ENCODE measurements around the gene GSTK1. TPM values are rescaled to one million over a fixed set of nuclear protein-coding genes. Genes with fewer than 3 reads are reported as not detected.
"Not testable (repeated sequence)": the region's sequence is repeated elsewhere in the genome, so short reads cannot be mapped to it uniquely, and the experiment has no call there.

The GSTK1 gene
- total RNA-seq, 4 donors from 2014 or later = 58.2 to 173 (median 86.9) TPM

- TF ChIP-seq CTCF (IDR thresholded peaks at IDR 0.05) (no peak), POLR2A (IDR thresholded peaks at IDR 0.05) (no peak)
- intact Hi-C loops (cut with DNase I; ENCODE audit: low total_unique reads) = no loop called here
- Histone ChIP-seq H3K4me1 (peaks cover 6 to 8% of the 10 kb centered on the region in 2 donors), H3K27me3 (no peaks in the 10 kb centered on the region), H3K9me3 (no peaks in the 10 kb centered on the region), H3K36me3 (no peaks in the 10 kb centered on the region), H3K4me3 (peak overlapping the region; percentile 79 to 85), H3K27ac (peak overlapping the region; percentile 85 to 88)
- no peak for DNase-seq
These were observed 24.2 kb downstream of the GSTK1 start for GRCh38 chr7:143287339-143287934.

- DNase-seq = peak; percentile 97 to 98
- Histone ChIP-seq H3K27me3 (no peaks in the 10 kb centered on the region), H3K4me1 (peaks cover 6 to 8% of the 10 kb centered on the region in 2 donors), H3K9me3 (no peaks in the 10 kb centered on the region), H3K27ac (peak within 1 kb of the TSS; percentile 85 to 88), H3K36me3 (no peaks in the 10 kb centered on the region), H3K4me3 (peak within 1 kb of the TSS; percentile 79 to 85)
- TF ChIP-seq CTCF (IDR thresholded peaks at IDR 0.05) (peak; percentile 19 to 49 (median 26)), POLR2A (IDR thresholded peaks at IDR 0.05) (peak; percentile 47 to 79)
- intact Hi-C loops (cut with DNase I; ENCODE audit: low total_unique reads) = no loop called here
These were observed 24.9 kb downstream of the GSTK1 start, which contains the start of gene CASP2 for GRCh38 chr7:143287935-143288826. CASP2 (plus strand) TSS chr7:143288351; CDS start chr7:143288456, 105 bp downstream.

- Histone ChIP-seq H3K27me3 (no peaks in the 10 kb centered on the region), H3K9me3 (no peaks in the 10 kb centered on the region), H3K27ac (peak overlapping the region; percentile 85 to 88), H3K4me1 (peaks cover 6 to 8% of the 10 kb centered on the region in 2 donors), H3K4me3 (peak overlapping the region; percentile 79 to 85), H3K36me3 (no peaks in the 10 kb centered on the region)
- intact Hi-C loops (cut with DNase I; ENCODE audit: low total_unique reads) = no loop called here
- DNase-seq = no peak
- TF ChIP-seq CTCF (IDR thresholded peaks at IDR 0.05) (no peak), POLR2A (IDR thresholded peaks at IDR 0.05) (no peak)
These were observed 25.6 kb downstream of the GSTK1 start for GRCh38 chr7:143288836-143289235.

GRCh38 chr7:143289421-143289820, 26.2 kb downstream of the GSTK1 start:
- intact Hi-C loops (cut with DNase I; ENCODE audit: low total_unique reads) = no loop called here
- H3K4me3 ChIP-seq = peak overlapping the region; percentile 79 to 85
- H3K9me3 ChIP-seq = no peaks in the 10 kb centered on the region
- TF ChIP-seq POLR2A (IDR thresholded peaks at IDR 0.05) = no peak
- TF ChIP-seq CTCF (IDR thresholded peaks at IDR 0.05) = no peak
- H3K27ac ChIP-seq = peak overlapping the region; percentile 85 to 88
- DNase-seq = no peak
- peaks cover 6 to 8% of the 10 kb centered on the region in 2 donors for H3K4me1 ChIP-seq
- no peaks in the 10 kb centered on the region for H3K27me3 ChIP-seq
- H3K36me3 ChIP-seq = no peaks in the 10 kb centered on the region

GRCh38 chr7:143289888-143290287, 26.6 kb downstream of the GSTK1 start:
- intact Hi-C loops (cut with DNase I; ENCODE audit: low total_unique reads); H3K27me3 ChIP-seq; H3K27ac ChIP-seq; DNase-seq; H3K36me3 ChIP-seq; H3K9me3 ChIP-seq; H3K4me1 ChIP-seq: not testable (repeated sequence)
- H3K4me3 ChIP-seq = peak overlapping the region in 1 of 2 donors; percentile 79

Data from uterus (tissue), 4 donors.